ENCODE results near the gene METTL23.

- TF ChIP-seq, protein P1, sequence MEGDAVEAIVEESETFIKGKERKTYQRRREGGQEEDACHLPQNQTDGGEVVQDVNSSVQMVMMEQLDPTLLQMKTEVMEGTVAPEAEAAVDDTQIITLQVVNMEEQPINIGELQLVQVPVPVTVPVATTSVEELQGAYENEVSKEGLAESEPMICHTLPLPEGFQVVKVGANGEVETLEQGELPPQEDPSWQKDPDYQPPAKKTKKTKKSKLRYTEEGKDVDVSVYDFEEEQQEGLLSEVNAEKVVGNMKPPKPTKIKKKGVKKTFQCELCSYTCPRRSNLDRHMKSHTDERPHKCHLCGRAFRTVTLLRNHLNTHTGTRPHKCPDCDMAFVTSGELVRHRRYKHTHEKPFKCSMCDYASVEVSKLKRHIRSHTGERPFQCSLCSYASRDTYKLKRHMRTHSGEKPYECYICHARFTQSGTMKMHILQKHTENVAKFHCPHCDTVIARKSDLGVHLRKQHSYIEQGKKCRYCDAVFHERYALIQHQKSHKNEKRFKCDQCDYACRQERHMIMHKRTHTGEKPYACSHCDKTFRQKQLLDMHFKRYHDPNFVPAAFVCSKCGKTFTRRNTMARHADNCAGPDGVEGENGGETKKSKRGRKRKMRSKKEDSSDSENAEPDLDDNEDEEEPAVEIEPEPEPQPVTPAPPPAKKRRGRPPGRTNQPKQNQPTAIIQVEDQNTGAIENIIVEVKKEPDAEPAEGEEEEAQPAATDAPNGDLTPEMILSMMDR (conservative IDR thresholded peaks at IDR 0.05; ENCODE audit: low read depth in 2 of 2): no peak
- TF ChIP-seq JUNB (IDR thresholded peaks at IDR 0.05; ENCODE audit: unreplicated experiment) (no peak), EZH2 (IDR thresholded peaks at IDR 0.05; ENCODE audit: low read depth, unreplicated experiment) (no peak), POLR2AphosphoS5 (IDR thresholded peaks at IDR 0.05; ENCODE audit: low read depth) (no peak), EZH2phosphoT487 (IDR thresholded peaks at IDR 0.05; ENCODE audit: unreplicated experiment) (no peak)
- TF ChIP-seq, protein P2, sequence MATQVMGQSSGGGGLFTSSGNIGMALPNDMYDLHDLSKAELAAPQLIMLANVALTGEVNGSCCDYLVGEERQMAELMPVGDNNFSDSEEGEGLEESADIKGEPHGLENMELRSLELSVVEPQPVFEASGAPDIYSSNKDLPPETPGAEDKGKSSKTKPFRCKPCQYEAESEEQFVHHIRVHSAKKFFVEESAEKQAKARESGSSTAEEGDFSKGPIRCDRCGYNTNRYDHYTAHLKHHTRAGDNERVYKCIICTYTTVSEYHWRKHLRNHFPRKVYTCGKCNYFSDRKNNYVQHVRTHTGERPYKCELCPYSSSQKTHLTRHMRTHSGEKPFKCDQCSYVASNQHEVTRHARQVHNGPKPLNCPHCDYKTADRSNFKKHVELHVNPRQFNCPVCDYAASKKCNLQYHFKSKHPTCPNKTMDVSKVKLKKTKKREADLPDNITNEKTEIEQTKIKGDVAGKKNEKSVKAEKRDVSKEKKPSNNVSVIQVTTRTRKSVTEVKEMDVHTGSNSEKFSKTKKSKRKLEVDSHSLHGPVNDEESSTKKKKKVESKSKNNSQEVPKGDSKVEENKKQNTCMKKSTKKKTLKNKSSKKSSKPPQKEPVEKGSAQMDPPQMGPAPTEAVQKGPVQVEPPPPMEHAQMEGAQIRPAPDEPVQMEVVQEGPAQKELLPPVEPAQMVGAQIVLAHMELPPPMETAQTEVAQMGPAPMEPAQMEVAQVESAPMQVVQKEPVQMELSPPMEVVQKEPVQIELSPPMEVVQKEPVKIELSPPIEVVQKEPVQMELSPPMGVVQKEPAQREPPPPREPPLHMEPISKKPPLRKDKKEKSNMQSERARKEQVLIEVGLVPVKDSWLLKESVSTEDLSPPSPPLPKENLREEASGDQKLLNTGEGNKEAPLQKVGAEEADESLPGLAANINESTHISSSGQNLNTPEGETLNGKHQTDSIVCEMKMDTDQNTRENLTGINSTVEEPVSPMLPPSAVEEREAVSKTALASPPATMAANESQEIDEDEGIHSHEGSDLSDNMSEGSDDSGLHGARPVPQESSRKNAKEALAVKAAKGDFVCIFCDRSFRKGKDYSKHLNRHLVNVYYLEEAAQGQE (IDR thresholded peaks at IDR 0.05; ENCODE audit: unreplicated experiment): no peak
Measured at GRCh38 chr17:76697702-76698465, 28.8 kb upstream of the METTL23 start.

All from GM23338 (cell line).